HEK293T (cell line): Measurements from ENCODE around the gene TTLL13.

ENCODE experiments used
- CTBP1 ChIP-seq: fragments of 450-650 bp; IDR thresholded peaks from 2 replicates; pipeline ENCODE4 v1.6.1; 2016; ENCODE audit warnings: borderline replicate concordance
- SP1 ChIP-seq: fragments of 450-650 bp; IDR thresholded peaks from 2 replicates; pipeline ENCODE4 v1.6.1; 2017

GRCh38 chr15:90227816-90228772, 21.3 kb upstream of the TTLL13 start:
- TF ChIP-seq SP1 (no peak), CTBP1 (no peak)
